ENCODE data around the gene ANLN. TPM values are rescaled to one million over a fixed set of nuclear protein-coding genes. Genes with fewer than 3 reads are reported as not detected.

ANLN gene
- total and polyA plus RNA-seq, 4 donors = 0.17 to 27.0 (median 1.3) TPM

DNA sequence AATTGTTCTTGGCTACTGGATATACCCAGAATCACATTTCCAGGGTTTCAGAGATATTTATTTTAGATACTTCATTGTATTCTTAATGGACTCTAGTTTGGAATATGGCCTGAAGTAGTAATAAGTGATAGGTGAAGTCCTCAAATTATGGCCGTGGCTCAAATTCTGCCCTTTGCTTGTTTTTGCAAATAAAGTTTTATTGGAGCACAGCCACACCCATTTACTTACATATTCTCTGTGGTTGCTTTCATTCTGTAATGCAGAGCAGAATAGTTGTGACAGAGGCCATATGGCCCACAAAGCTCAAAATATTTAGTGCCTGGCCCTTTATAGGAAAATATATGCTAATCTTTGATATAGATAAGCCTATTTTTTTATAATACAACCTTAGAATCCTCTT, 19.5 kb downstream of the ANLN start:
- Histone ChIP-seq H3K4me1 (ENCODE audit: control insufficient read depth in 4 of 4, insufficient read depth in 4 of 4, low read length in 3 of 4) (no peaks in the 10 kb centered on the region), H3K36me3 (ENCODE audit: control insufficient read depth in 4 of 4, insufficient read depth in 3 of 4, low read depth in 1 of 4, low read length in 3 of 4) (no peaks in the 10 kb centered on the region), H3K9me3 (ENCODE audit: control insufficient read depth in 4 of 4, low read length in 3 of 4) (no peaks in the 10 kb centered on the region), H3K4me3 (ENCODE audit: low read depth in 1 of 3, low read length in 3 of 3) (no peak overlapping the region), H3K9ac (ENCODE audit: low read depth in 1 of 2, low read length in 2 of 2) (no peak overlapping the region), H3K27me3 (ENCODE audit: control insufficient read depth in 4 of 4, insufficient read depth in 4 of 4, low read length in 3 of 4) (peaks cover 0 to 2% (median 0%) of the 10 kb centered on the region in 4 donors), H3K27ac (ENCODE audit: low read depth in 1 of 2, low read length in 2 of 2) (no peak overlapping the region)
- DNase-seq (ENCODE audit: low spot score) = no peak
- TF ChIP-seq HNF4G (IDR thresholded peaks at IDR 0.05) (no peak), NR2F2 (IDR thresholded peaks at IDR 0.05) (no peak), ATF3 (IDR thresholded peaks at IDR 0.05) (no peak), TAF1 (conservative IDR thresholded peaks at IDR 0.05) (no peak), HNF4A (conservative IDR thresholded peaks at IDR 0.05) (no peak), YY1 (IDR thresholded peaks at IDR 0.05) (no peak), CTCF (IDR thresholded peaks at IDR 0.05; ENCODE audit: low read depth, low read length, missing input control) (no peak), SP1 (IDR thresholded peaks at IDR 0.05) (no peak), GABPA (IDR thresholded peaks at IDR 0.05 in 1 of 2, conservative IDR thresholded peaks at IDR 0.05 in 1 of 2) (no peak), JUND (IDR thresholded peaks at IDR 0.05) (no peak), FOXA1 (IDR thresholded peaks at IDR 0.05) (no peak), EGR1 (IDR thresholded peaks at IDR 0.05; ENCODE audit: low read depth in 2 of 2) (no peak), RAD21 (IDR thresholded peaks at IDR 0.05) (no peak), FOXA2 (IDR thresholded peaks at IDR 0.05) (no peak), RXRA (IDR thresholded peaks at IDR 0.05) (no peak)
- TF ChIP-seq, protein P1, sequence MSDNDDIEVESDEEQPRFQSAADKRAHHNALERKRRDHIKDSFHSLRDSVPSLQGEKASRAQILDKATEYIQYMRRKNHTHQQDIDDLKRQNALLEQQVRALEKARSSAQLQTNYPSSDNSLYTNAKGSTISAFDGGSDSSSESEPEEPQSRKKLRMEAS (IDR thresholded peaks at IDR 0.05) = no peak
- TF ChIP-seq, protein P2, sequence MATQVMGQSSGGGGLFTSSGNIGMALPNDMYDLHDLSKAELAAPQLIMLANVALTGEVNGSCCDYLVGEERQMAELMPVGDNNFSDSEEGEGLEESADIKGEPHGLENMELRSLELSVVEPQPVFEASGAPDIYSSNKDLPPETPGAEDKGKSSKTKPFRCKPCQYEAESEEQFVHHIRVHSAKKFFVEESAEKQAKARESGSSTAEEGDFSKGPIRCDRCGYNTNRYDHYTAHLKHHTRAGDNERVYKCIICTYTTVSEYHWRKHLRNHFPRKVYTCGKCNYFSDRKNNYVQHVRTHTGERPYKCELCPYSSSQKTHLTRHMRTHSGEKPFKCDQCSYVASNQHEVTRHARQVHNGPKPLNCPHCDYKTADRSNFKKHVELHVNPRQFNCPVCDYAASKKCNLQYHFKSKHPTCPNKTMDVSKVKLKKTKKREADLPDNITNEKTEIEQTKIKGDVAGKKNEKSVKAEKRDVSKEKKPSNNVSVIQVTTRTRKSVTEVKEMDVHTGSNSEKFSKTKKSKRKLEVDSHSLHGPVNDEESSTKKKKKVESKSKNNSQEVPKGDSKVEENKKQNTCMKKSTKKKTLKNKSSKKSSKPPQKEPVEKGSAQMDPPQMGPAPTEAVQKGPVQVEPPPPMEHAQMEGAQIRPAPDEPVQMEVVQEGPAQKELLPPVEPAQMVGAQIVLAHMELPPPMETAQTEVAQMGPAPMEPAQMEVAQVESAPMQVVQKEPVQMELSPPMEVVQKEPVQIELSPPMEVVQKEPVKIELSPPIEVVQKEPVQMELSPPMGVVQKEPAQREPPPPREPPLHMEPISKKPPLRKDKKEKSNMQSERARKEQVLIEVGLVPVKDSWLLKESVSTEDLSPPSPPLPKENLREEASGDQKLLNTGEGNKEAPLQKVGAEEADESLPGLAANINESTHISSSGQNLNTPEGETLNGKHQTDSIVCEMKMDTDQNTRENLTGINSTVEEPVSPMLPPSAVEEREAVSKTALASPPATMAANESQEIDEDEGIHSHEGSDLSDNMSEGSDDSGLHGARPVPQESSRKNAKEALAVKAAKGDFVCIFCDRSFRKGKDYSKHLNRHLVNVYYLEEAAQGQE (IDR thresholded peaks at IDR 0.05) = no peak
- TF ChIP-seq, protein P3, sequence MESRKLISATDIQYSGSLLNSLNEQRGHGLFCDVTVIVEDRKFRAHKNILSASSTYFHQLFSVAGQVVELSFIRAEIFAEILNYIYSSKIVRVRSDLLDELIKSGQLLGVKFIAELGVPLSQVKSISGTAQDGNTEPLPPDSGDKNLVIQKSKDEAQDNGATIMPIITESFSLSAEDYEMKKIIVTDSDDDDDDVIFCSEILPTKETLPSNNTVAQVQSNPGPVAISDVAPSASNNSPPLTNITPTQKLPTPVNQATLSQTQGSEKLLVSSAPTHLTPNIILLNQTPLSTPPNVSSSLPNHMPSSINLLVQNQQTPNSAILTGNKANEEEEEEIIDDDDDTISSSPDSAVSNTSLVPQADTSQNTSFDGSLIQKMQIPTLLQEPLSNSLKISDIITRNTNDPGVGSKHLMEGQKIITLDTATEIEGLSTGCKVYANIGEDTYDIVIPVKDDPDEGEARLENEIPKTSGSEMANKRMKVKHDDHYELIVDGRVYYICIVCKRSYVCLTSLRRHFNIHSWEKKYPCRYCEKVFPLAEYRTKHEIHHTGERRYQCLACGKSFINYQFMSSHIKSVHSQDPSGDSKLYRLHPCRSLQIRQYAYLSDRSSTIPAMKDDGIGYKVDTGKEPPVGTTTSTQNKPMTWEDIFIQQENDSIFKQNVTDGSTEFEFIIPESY (IDR thresholded peaks at IDR 0.05) = no peak
- WGBS = 97% methylated on average over 1 of the region's 1 CpG

All from liver (tissue), 9 donors.